IMR-90 (cell line): ENCODE data around the gene SLC6A14.

Source experiments
- CTCF ChIP-seq: conservative IDR thresholded peaks from 2 replicates; pipeline ENCODE4 v1.5.1; 2012; ENCODE audit warnings: mild to moderate bottlenecking, low read depth, low read length, improper control_type of control experiment
- RAD21 ChIP-seq: IDR thresholded peaks from 2 replicates; pipeline ENCODE4 v1.6.1; 2012; ENCODE audit warnings: low read length, improper control_type of control experiment

DNA sequence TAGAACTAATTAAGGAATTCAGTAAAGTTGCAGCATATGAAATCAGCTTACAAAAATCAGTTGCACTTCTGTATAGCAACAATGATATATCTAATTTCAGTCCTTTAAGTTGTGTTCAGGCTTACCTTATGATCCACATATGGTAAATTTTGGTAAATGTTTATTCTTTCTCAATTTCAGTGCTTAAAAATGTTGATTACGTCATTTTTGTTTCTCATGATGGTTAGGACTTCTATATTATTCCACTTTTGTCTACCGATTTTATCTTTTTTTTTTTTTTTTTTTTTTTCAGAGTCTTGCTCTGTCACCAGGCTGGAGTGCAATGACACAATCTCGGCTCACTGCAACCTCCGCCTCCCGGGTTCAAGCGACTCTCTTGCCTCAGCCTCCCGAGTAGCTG lies 40.7 kb upstream of the SLC6A14 start:
- no peak for TF ChIP-seq CTCF
- TF ChIP-seq RAD21: no peak
